SH-SY5Y (cell line): ENCODE results near the gene STC2.

Source experiments
- GATA2 ChIP-seq: IDR thresholded peaks from 2 replicates; pipeline ENCODE4 v1.6.1; 2011; ENCODE audit warnings: mild to moderate bottlenecking, low read depth, low read length
- GATA3 ChIP-seq: IDR thresholded peaks from 2 replicates; pipeline ENCODE4 v1.6.1; 2011; ENCODE audit warnings: low read depth, mild to moderate bottlenecking, low read length, moderate library complexity

GRCh38 chr5:173291722-173292658 is 36.2 kb downstream of the STC2 start:
- TF ChIP-seq GATA3 (no peak), GATA2 (no peak)
